ENCODE measurements around the gene AHRR. TPM values are rescaled to one million over a fixed set of nuclear protein-coding genes. Genes with fewer than 3 reads are reported as not detected.

AHRR gene
- total and polyA plus RNA-seq, 7 donors, result under 0.01 to 1.8 (median 1.0) TPM; not detected in 1

DNA sequence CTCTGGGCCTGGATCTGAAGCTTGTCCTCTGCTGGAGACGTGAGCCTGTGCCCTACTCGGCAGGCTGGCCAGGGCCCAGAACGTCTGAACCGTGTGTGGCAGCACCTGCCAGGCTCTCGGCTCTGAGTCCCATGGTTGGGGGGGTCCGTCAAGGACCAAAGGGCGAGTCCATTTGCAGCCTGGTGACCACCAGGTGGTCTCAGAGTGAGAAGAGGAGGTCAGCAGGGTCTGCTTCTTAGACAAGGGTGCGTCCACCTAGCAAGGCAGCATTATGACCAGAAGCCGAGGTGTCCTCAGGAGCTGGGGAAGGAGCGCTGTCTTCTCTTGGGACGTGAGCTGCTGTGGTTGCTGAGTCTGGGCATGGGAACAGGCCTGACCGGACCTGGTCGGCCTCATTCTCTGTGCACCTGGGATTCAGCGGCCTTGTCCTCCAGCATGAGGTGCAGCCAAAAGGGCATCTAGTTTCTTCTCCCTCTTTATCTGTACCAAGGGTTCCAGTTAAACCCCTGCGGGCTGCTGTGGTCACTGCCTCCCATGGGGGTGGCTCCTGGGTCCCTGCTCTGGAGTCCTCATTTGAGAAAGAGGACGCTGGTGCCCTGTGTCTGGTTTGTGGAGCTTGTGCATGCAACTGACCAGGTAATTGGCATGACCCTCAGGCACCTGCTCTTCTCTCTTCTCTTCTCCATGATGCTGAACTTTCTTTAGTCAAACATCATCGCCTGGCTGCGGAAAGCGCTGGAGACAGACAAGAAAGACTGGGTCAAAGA lies 135.9 kb downstream of the AHRR start:
- no peaks in the 10 kb centered on the region for H3K4me1 ChIP-seq

DNA sequence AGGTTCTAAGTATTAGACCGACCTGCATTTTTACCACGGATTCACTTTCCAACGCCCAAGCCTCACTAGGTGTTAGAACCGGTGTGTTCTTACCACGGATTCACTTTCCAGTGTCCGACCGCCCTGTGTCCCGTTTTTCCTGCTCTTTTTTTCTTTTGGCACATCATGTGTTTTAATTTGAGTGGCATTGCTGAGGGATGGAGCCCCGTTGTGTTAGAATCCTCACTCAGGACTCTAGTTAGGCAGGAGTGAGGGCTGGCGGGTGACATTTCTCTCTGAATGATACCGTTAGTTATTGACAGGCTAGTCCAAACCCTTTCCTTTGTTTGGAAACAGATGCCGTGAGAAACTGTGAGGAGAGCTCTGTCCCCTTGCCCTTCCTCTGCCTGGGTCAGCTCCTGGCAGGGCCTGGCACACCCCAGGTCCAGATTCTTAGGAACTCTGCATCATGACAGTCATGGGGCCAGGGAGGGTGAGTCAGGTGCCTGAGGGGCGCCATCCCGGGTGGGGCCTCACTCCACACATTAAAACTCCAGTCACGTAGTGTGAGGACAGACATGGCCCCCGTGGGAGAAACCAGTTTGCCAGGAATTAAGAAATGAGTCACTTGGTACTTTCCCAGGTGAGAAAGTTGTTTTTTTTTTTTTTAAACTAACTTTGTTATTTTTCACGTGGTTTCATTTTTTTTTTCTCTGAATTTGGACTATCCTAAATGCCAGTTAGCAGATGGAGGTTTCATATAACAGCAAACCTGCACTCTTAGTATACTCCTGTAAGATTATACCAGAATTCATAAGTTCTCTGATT lies 137.2 kb downstream of the AHRR start:
- no peaks in the 10 kb centered on the region for H3K27me3 ChIP-seq
- H3K36me3 ChIP-seq, result peaks cover 13 to 94% (median 41%) of the 10 kb centered on the region in 4 donors
- no peaks in the 10 kb centered on the region for H3K4me1 ChIP-seq
- no peak overlapping the region for H3K27ac ChIP-seq
- H3K9me3 ChIP-seq, result no peaks in the 10 kb centered on the region
- 75 to 81% methylated on average over 17 of the region's 17 CpGs for WGBS, 2 donors
- peak; percentile 57 for DNase-seq
- no peak overlapping the region for H3K4me3 ChIP-seq
- intact Hi-C loops (cut with DNase I), result no loop called here
- TF ChIP-seq POLR2AphosphoS5 (IDR thresholded peaks at IDR 0.05) (peak in 1 of 4 donors; percentile 10), CTCF (IDR thresholded peaks at IDR 0.05) (no peak)

More for the DNA sequence above, 135.9 kb downstream of the AHRR start:
- intact Hi-C loops (cut with DNase I), result no loop called here
- no peak for TF ChIP-seq EP300 (IDR thresholded peaks at IDR 0.05)
- no peak for TF ChIP-seq CTCF (IDR thresholded peaks at IDR 0.05)
- TF ChIP-seq POLR2A (IDR thresholded peaks at IDR 0.05), result no peak
- TF ChIP-seq POLR2AphosphoS5 (IDR thresholded peaks at IDR 0.05), result no peak
- Histone ChIP-seq H3K36me3 (peaks cover 18 to 94% (median 37%) of the 10 kb centered on the region in 4 donors), H3K4me3 (no peak overlapping the region), H3K9me3 (peaks cover 0 to 2% (median 0%) of the 10 kb centered on the region in 4 donors), H3K27me3 (no peaks in the 10 kb centered on the region), H3K27ac (no peak overlapping the region)
- DNase-seq, result peak; percentile 44
- 95% methylated on average over 19 of the region's 19 CpGs for WGBS, 2 donors

DNA sequence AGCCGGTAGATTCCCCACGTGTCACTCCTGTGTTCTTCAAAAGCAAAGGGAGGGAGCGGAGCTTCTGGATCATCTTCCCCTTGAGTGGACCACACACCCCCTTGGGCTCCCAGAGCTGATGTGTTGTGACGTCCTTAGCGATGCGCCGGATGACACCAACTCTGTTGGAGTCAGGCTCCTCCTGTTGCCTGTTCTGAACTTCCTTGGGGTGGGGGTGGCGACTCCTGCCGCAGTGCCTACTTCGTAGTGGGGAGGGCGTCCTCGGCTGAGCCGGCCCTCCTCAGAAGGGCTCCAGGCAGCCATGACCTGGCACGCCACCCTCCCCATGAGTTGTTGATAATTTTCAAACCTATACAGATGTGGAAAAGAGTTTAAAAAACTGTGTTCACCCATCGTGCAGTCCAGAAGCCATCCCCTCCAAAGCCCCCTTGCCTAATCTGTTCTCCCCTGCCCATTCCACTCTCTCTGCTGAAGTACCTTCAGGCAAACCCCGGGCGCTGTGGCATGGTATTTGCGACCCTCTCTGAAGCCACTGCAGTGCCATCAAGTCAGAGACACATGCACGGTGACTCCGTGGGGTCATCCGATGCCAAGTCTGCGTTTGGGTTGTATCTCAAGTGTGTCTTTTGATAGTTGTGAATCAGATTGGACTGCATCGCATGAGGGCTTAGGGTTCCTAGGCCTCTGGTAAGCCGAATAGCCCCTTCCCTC lies 138.2 kb downstream of the AHRR start:
- H3K36me3 ChIP-seq, result peaks cover 5 to 94% (median 44%) of the 10 kb centered on the region in 4 donors
- WGBS, 2 donors, result 96 to 97% methylated on average over 24 of the region's 24 CpGs
- H3K27me3 ChIP-seq, result no peaks in the 10 kb centered on the region
- intact Hi-C loops (cut with DNase I), result no loop called here
- DNase-seq, result peak; percentile 45
- H3K4me3 ChIP-seq, result no peak overlapping the region
- no peak overlapping the region for H3K27ac ChIP-seq
- no peaks in the 10 kb centered on the region for H3K9me3 ChIP-seq
- no peak for TF ChIP-seq EP300 (IDR thresholded peaks at IDR 0.05)
- TF ChIP-seq POLR2A (IDR thresholded peaks at IDR 0.05), result no peak
- TF ChIP-seq POLR2AphosphoS5 (IDR thresholded peaks at IDR 0.05), result no peak
- TF ChIP-seq CTCF (IDR thresholded peaks at IDR 0.05), result no peak
- H3K4me1 ChIP-seq, result no peaks in the 10 kb centered on the region

DNA sequence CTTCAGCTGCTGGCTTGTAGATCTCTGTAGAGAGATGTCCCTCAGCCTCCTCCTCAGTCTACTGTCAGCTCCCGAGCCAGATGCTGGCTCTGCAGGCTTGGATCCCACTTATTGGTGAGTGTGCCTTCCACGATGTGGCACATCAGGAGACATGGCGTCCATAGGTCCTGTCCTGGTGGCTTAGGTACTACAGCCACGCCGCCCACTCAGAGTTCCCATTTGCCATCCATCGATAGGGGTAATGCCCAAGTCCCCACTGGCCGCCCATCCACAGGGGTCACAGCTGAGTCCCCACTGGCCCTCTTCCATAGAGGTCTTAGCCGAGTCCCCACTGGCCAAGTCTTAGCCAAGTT lies 138.7 kb downstream of the AHRR start:
- WGBS, 2 donors, result 98% methylated on average over 8 of the region's 8 CpGs
- Histone ChIP-seq H3K9me3 (no peaks in the 10 kb centered on the region), H3K27ac (no peak overlapping the region), H3K4me3 (no peak overlapping the region), H3K4me1 (no peaks in the 10 kb centered on the region), H3K36me3 (peaks cover 5 to 94% (median 49%) of the 10 kb centered on the region in 4 donors), H3K27me3 (no peaks in the 10 kb centered on the region)
- intact Hi-C loops (cut with DNase I), result no loop called here
- DNase-seq, result peak; percentile 50
- TF ChIP-seq POLR2AphosphoS5 (IDR thresholded peaks at IDR 0.05), result no peak

- WGBS, 2 donors, result 96 to 98% methylated on average over 24 of the region's 24 CpGs
- no peak for TF ChIP-seq EP300 (IDR thresholded peaks at IDR 0.05)
- Histone ChIP-seq H3K27me3 (no peaks in the 10 kb centered on the region), H3K9me3 (no peaks in the 10 kb centered on the region), H3K4me3 (no peak overlapping the region), H3K27ac (no peak overlapping the region), H3K4me1 (no peaks in the 10 kb centered on the region), H3K36me3 (peaks cover 5 to 97% (median 51%) of the 10 kb centered on the region in 4 donors)
- intact Hi-C loops (cut with DNase I), result no loop called here
- DNase-seq, result peak; percentile 33
Observed at GRCh38 chr5:462051-462481, 140.6 kb downstream of the AHRR start.

All from sigmoid colon (tissue), 7 donors.